Right cardiac atrium (tissue), 5 donors: ENCODE data around the gene ADGRF3. TPM values are rescaled to one million over a fixed set of nuclear protein-coding genes. Genes with fewer than 3 reads are reported as not detected.

Source experiments
- polyA plus RNA-seq: library from polyadenylated mRNA; stranded (reverse); fragments of 200-250 nt; gene quantifications from one replicate; pipeline ENCODE4 v1.2.3, GENCODE V29; 2013
- total RNA-seq, 4 donors: library from RNA; stranded (reverse); fragmentation: NEBNext Ultra II Directional; extraction: Animal tissue kit (Norgen Biotek cat#: 25700); gene quantifications; one replicate each; pipeline ENCODE4 v1.2.1, GENCODE V29; 2021
- donor health status: healthy with polysubstance abuse.
- donor health status: DM: no; HTN: yes; CAD: no.
- donor health status: DM: no; HTN: no; CAD: no.
- donor health status: DM: no; HTN: yes; CAD: no; lungs with severe emphysema.
- donor health status: DM: yes; HTN: yes; CAD: no.

Gene ADGRF3
- total and polyA plus RNA-seq, 5 donors, result 0.11 to 0.14 TPM; not detected in 3

Other genes starting within 250 kb of the ADGRF3 start
- gene GAREM2, start 173.7 kb downstream of the ADGRF3 start, total RNA-seq, result 1 to 10 TPM; 2.7 to 6.9 (median 4.4) TPM
- 1.9 TPM for gene GAREM2, start 173.7 kb downstream of the ADGRF3 start, polyA plus RNA-seq
- gene HADHA, start 102.2 kb downstream of the ADGRF3 start, total RNA-seq, result 100 to 1,000 TPM; 329 to 410 (median 375) TPM
- 307 TPM for gene HADHA, start 102.2 kb downstream of the ADGRF3 start, polyA plus RNA-seq
- gene HADHB, start 101.8 kb downstream of the ADGRF3 start, total RNA-seq, result 100 to 1,000 TPM; 750 to 992 (median 857) TPM
- gene HADHB, start 101.8 kb downstream of the ADGRF3 start, polyA plus RNA-seq, result 918 TPM
- gene SELENOI, start 646 bp downstream of the ADGRF3 start, total RNA-seq, result 10 to 100 TPM; 14.3 to 20.2 (median 16.6) TPM
- 3.8 TPM for gene SELENOI, start 646 bp downstream of the ADGRF3 start, polyA plus RNA-seq
- gene DRC1, start 55.1 kb upstream of the ADGRF3 start, total RNA-seq, result not detected
- not detected for gene DRC1, start 55.1 kb upstream of the ADGRF3 start, polyA plus RNA-seq
- under 1 TPM in 2 of 4 donors, not detected in 2; 0.15 to 0.25 TPM for gene OTOF, start 131.3 kb upstream of the ADGRF3 start, total RNA-seq
- 0.25 TPM for gene OTOF, start 131.3 kb upstream of the ADGRF3 start, polyA plus RNA-seq